Gastroesophageal sphincter (tissue), 3 donors: ENCODE measurements around the gene TBX1.

Source experiments
- CTCF ChIP-seq, 4 experiments: fragments of 200-600 bp in 2 of 4; fragments of 450-650 bp in 2 of 4; sonication (generic) in 1 of 4; IDR thresholded peaks; one replicate each; pipeline ENCODE4 v1.5.1; 2017 to 2019; ENCODE audit warnings: antibody characterized with exemption in 4 of 4, mild to moderate bottlenecking in 2 of 4, moderate library complexity in 2 of 4
- POLR2AphosphoS5 ChIP-seq: sonication (generic); formaldehyde crosslinking; IDR thresholded peaks from one replicate; pipeline ENCODE4 v1.6.1; 2017; ENCODE audit warnings: antibody characterized with exemption

GRCh38 chr22:19797086-19798002 lies 36.8 kb downstream of the TBX1 start:
- TF ChIP-seq POLR2AphosphoS5 (no peak), CTCF (IDR thresholded peaks at IDR 0.05) (no peak)
